GM18505 (cell line): ENCODE results near the gene METTL16.
"Not testable (repeated sequence)": the region's sequence is repeated elsewhere in the genome, so short reads cannot be mapped to it uniquely, and the experiment has no call there.

Experiments
- ATAC-seq: cut with Tn5 transposase; IDR thresholded peaks from one replicate; pipeline ENCODE4 v1.9.1; 2021; ENCODE audit not compliant: unreplicated experiment
- POLR2A ChIP-seq: IDR thresholded peaks from 4 replicates; pipeline ENCODE4 v1.6.1; 2011; ENCODE audit warnings: borderline replicate concordance; ENCODE audit not compliant: insufficient read depth, insufficient read length; ENCODE audit errors: extremely low read depth

Gene METTL16

GRCh38 chr17:2450016-2450650, 61.6 kb downstream of the METTL16 start:
- no peak for ATAC-seq
- TF ChIP-seq POLR2A: no peak

- no peak for ATAC-seq
- no peak for TF ChIP-seq POLR2A
Measured at GRCh38 chr17:2449486-2449885, 62.2 kb downstream of the METTL16 start.

- ATAC-seq: not testable (repeated sequence)
Measured at GRCh38 chr17:2447479-2447878, 64.2 kb downstream of the METTL16 start.

- TF ChIP-seq POLR2A: no peak
- no peak for ATAC-seq
Measured at GRCh38 chr17:2445638-2446037, 66.0 kb downstream of the METTL16 start.

GRCh38 chr17:2444382-2444781, 67.3 kb downstream of the METTL16 start:
- no peak for ATAC-seq
- TF ChIP-seq POLR2A: no peak

GRCh38 chr17:2442166-2442565, 69.5 kb downstream of the METTL16 start:
- TF ChIP-seq POLR2A: no peak
- ATAC-seq: no peak

GRCh38 chr17:2440930-2441329, 70.8 kb downstream of the METTL16 start:
- TF ChIP-seq POLR2A: no peak
- ATAC-seq: no peak

- ATAC-seq: not testable (repeated sequence)
Measured at GRCh38 chr17:2439997-2440396, 71.7 kb downstream of the METTL16 start.

- no peak for TF ChIP-seq POLR2A
- ATAC-seq: no peak
Measured at GRCh38 chr17:2438823-2439222, 72.9 kb downstream of the METTL16 start.

GRCh38 chr17:2436316-2436905, 75.3 kb downstream of the METTL16 start:
- no peak for ATAC-seq
- no peak for TF ChIP-seq POLR2A

GRCh38 chr17:2435862-2436261, 75.8 kb downstream of the METTL16 start:
- no peak for ATAC-seq
- TF ChIP-seq POLR2A: no peak

- ATAC-seq: no peak
- no peak for TF ChIP-seq POLR2A
Measured at GRCh38 chr17:2435181-2435741, 76.4 kb downstream of the METTL16 start.

GRCh38 chr17:2433696-2434095, 78.0 kb downstream of the METTL16 start:
- ATAC-seq: no peak

GRCh38 chr17:2427910-2428309, 83.8 kb downstream of the METTL16 start:
- no peak for ATAC-seq
- no peak for TF ChIP-seq POLR2A

More at GRCh38 chr17:2433696-2434095, 78.0 kb downstream of the METTL16 start:
- TF ChIP-seq POLR2A: no peak
